ENCODE data around the gene MKLN1.

DNA sequence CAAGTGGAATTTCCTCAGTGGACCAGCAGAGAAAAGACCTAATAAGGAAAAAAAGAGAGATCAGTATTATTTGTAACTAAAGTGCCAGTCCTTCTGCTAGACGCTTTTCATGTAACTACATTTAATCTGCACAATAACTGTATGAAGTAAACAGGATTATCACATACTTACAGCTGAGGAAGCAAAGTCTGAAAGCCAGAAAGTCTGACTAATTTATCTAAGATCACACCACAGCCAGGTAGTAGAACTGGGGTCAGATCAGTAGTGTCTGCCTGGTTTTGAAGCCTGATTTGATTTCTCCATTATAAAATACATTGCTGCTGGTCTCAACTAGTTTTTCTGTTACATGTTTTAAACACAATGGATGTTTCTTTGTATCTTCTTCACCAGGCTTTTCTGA, 159.5 kb downstream of the MKLN1 start:
- TF ChIP-seq ZNF8 (CRISPR knock-in tag; IDR thresholded peaks at IDR 0.05) (no peak), CREB5 (CRISPR knock-in tag; IDR thresholded peaks at IDR 0.05; ENCODE audit: low read depth) (no peak), RARB (CRISPR knock-in tag; IDR thresholded peaks at IDR 0.05) (no peak), CSDC2 (CRISPR knock-in tag; IDR thresholded peaks at IDR 0.05) (no peak), ARNTL (CRISPR knock-in tag; IDR thresholded peaks at IDR 0.05; ENCODE audit: borderline replicate concordance, low read depth) (no peak)

All from SK-N-SH treated with all-trans-retinoic acid at 6 μM for 48 hours (cell line).